IMR-90 (cell line): Measurements from ENCODE around the gene PCDH12. TPM values are rescaled to one million over a fixed set of nuclear protein-coding genes. Genes with fewer than 3 reads are reported as not detected.
A peak's percentile ranks its signal among the peaks of the same experiment; 100 is the strongest.

ENCODE experiments used
- ATAC-seq: fragments of 200-7000 bp; cut with Tn5 transposase; 2 replicates; pipeline ENCODE4 v1.9.1; 2020; ENCODE audit warnings: low read depth, mild to moderate bottlenecking, moderate library complexity
- BruUV-seq: library from RNA; stranded (reverse); fragments of 400-500 nt; replicated peaks from 2 replicates; lab custom pipeline; 2021; lab: Mats Ljungman, UMichigan
- CTCF ChIA-PET: fragments of 300-600 bp; formaldehyde crosslinking; extraction: SDS; loops from one replicate; lab custom pipeline; 2021; ENCODE audit warnings: antibody characterized with exemption; lab: Yijun Ruan, JAX
- POLR2A ChIA-PET: fragments of 300-600 bp; sonication (Branson Sonifier 250); formaldehyde crosslinking; loops from one replicate; lab custom pipeline; 2022; ENCODE audit warnings: antibody characterized with exemption; ENCODE audit not compliant: unreplicated experiment; lab: Charles Lee
- DNase-seq: peaks from one replicate; pipeline ENCODE4 v3.0.0; 2013
- H2AFZ ChIP-seq: replicated peaks from 2 replicates; pipeline ENCODE3; 2013; ENCODE audit warnings: low read length, mild to moderate bottlenecking; ENCODE audit not compliant: poor library complexity
- H2AK5ac ChIP-seq: 2 replicates; pipeline ENCODE4 v1.6.1; 2013; ENCODE audit warnings: low read depth, low read length, inconsistent platforms
- H2AK9ac ChIP-seq: replicated peaks from 2 replicates; pipeline ENCODE3; 2013; ENCODE audit warnings: mild to moderate bottlenecking, low read depth, low read length, moderate library complexity; ENCODE audit not compliant: poor library complexity
- H2BK120ac ChIP-seq: 2 replicates; pipeline ENCODE4 v1.6.1; 2013; ENCODE audit warnings: low read depth, low read length, inconsistent platforms
- H2BK15ac ChIP-seq: 3 replicates; pipeline ENCODE4 v1.6.1; 2013; ENCODE audit warnings: low read depth, low read length, inconsistent platforms
- H2BK20ac ChIP-seq: 2 replicates; pipeline ENCODE4 v1.6.1; 2013; ENCODE audit warnings: low read depth, mild to moderate bottlenecking, inconsistent platforms, low read length, moderate library complexity
- H2BK5ac ChIP-seq: 2 replicates; pipeline ENCODE4 v1.6.1; 2013; ENCODE audit warnings: mild to moderate bottlenecking, low read depth, low read length, inconsistent platforms; ENCODE audit not compliant: poor library complexity, severe bottlenecking
- H3K14ac ChIP-seq: replicated peaks from 2 replicates; pipeline ENCODE4 v1.6.1; 2013; ENCODE audit warnings: low read depth, low read length, inconsistent platforms
- H3K18ac ChIP-seq: 2 replicates; pipeline ENCODE4 v1.6.1; 2013; ENCODE audit warnings: low read depth, low read length, control low read depth
- H3K23ac ChIP-seq: 2 replicates; pipeline ENCODE4 v1.6.1; 2013; ENCODE audit warnings: low read depth, low read length, inconsistent platforms
- H3K27ac ChIP-seq: 2 replicates; pipeline ENCODE4 v1.5.1; 2013; ENCODE audit warnings: mild to moderate bottlenecking, control low read depth, low read length; ENCODE audit not compliant: insufficient read depth
- H3K27me3 ChIP-seq: 2 replicates; pipeline ENCODE4 v1.6.1; 2013; ENCODE audit warnings: low read length; ENCODE audit not compliant: control insufficient read depth, insufficient read depth
- H3K36me3 ChIP-seq: 2 replicates; pipeline ENCODE4 v1.6.1; 2013; ENCODE audit warnings: low read length, mixed read lengths; ENCODE audit not compliant: control insufficient read depth, insufficient read depth
- H3K4ac ChIP-seq: 2 replicates; pipeline ENCODE4 v1.6.1; 2013; ENCODE audit warnings: low read depth, low read length, inconsistent platforms
- H3K4me1 ChIP-seq: 2 replicates; pipeline ENCODE4 v1.6.1; 2013; ENCODE audit warnings: low read length, mixed read lengths; ENCODE audit not compliant: control insufficient read depth, insufficient read depth
- H3K4me2 ChIP-seq: 2 replicates; pipeline ENCODE4 v1.6.1; 2013; ENCODE audit warnings: low read depth, mild to moderate bottlenecking, control low read depth, low read length, moderate library complexity
- H3K4me3 ChIP-seq: 2 replicates; pipeline ENCODE4 v1.5.1; 2013; ENCODE audit warnings: low read depth, mild to moderate bottlenecking, control low read depth, low read length, moderate library complexity; ENCODE audit not compliant: insufficient read depth
- H3K56ac ChIP-seq: 2 replicates; pipeline ENCODE4 v1.6.1; 2013; ENCODE audit warnings: low read length, inconsistent platforms; ENCODE audit not compliant: insufficient read depth; ENCODE audit errors: extremely low read depth
- H3K79me1 ChIP-seq, 2 experiments: 2 replicates each; pipeline ENCODE4 v1.6.1; 2013; ENCODE audit warnings: low read length in 2 of 2, inconsistent platforms in 1 of 2, low read depth in 1 of 2
- H3K9ac ChIP-seq: 2 replicates; pipeline ENCODE4 v1.6.1; 2013; ENCODE audit warnings: low read depth, low read length, control low read depth
- H3K9me1 ChIP-seq: 2 replicates; pipeline ENCODE4 v1.6.1; 2013; ENCODE audit warnings: low read length, inconsistent platforms; ENCODE audit not compliant: insufficient read depth
- H3K9me3 ChIP-seq: 2 replicates; pipeline ENCODE4 v1.6.1; 2013; ENCODE audit warnings: low read length; ENCODE audit not compliant: control insufficient read depth, insufficient read depth
- H4K20me1 ChIP-seq: 2 replicates; pipeline ENCODE4 v1.6.1; 2013; ENCODE audit warnings: low read length, inconsistent platforms; ENCODE audit not compliant: insufficient read depth
- H4K5ac ChIP-seq: 2 replicates; pipeline ENCODE4 v1.6.1; 2013; ENCODE audit warnings: mild to moderate bottlenecking, low read depth, low read length, control low read depth
- H4K8ac ChIP-seq, 2 experiments: 2 replicates each; pipeline ENCODE4 v1.6.1; 2013; ENCODE audit warnings: low read depth in 2 of 2, low read length in 2 of 2, control low read depth in 1 of 2, inconsistent platforms in 1 of 2
- H4K91ac ChIP-seq: 2 replicates; pipeline ENCODE4 v1.6.1; 2013; ENCODE audit warnings: low read depth, low read length, inconsistent platforms; ENCODE audit not compliant: insufficient read depth
- BHLHE40 ChIP-seq: fragments of 150-350 bp; IDR thresholded peaks from 2 replicates; pipeline ENCODE4 v1.6.1; 2016; ENCODE audit warnings: mild to moderate bottlenecking, low read depth, low read length
- CEBPB ChIP-seq: IDR thresholded peaks from 2 replicates; pipeline ENCODE4 v1.6.1; 2012; ENCODE audit warnings: low read depth, low read length, improper control_type of control experiment
- ELK1 ChIP-seq: fragments of 150-350 bp; IDR thresholded peaks from 2 replicates; pipeline ENCODE4 v1.6.1; 2016; ENCODE audit warnings: low read depth, mild to moderate bottlenecking, low read length, moderate library complexity, borderline replicate concordance
- FOS ChIP-seq: fragments of 150-350 bp; IDR thresholded peaks from 2 replicates; pipeline ENCODE4 v1.6.1; 2016; ENCODE audit warnings: low read depth, low read length
- MAZ ChIP-seq: IDR thresholded peaks from 2 replicates; pipeline ENCODE4 v1.6.1; 2012; ENCODE audit warnings: low read depth, mild to moderate bottlenecking, low read length, improper control_type of control experiment, moderate library complexity, borderline replicate concordance
- RFX5 ChIP-seq: IDR thresholded peaks from 2 replicates; pipeline ENCODE4 v1.8.0; 2012; ENCODE audit warnings: low read depth, mild to moderate bottlenecking, low read length, moderate library complexity
- WGBS, 2 experiments: methylation state at CpG; one replicate each; pipeline versions ENCODE4 v1.1.5 to v1.1.7; 2013; ENCODE audit warnings: missing lambda C conversion rate in 2 of 2; ENCODE audit not compliant: insufficient read length in 1 of 2; ENCODE audit errors: extremely low coverage in 2 of 2; 5-methylcytosine and 5-hydroxymethylcytosine counted together
- dilution Hi-C: fragments of 300-500 bp; cut with HindIII; formaldehyde crosslinking; loops from one replicate; pipeline ENCODE4 v1.14.3; 2018; ENCODE audit warnings: low sequenced_read_pairs; ENCODE audit not compliant: unreplicated experiment
- in situ Hi-C: fragments of 300-500 bp; cut with MboI; formaldehyde crosslinking; loops from 3 replicates; pipeline ENCODE4 v1.14.3; 2019; ENCODE audit warnings: low sequenced_read_pairs, inconsistent platforms, mixed read lengths
- intact Hi-C: fragments of 100-400 bp; cut with micrococcal nuclease; formaldehyde crosslinking; loops from 2 replicates; pipeline ENCODE4 v1.10.0; 2022
- polyA plus RNA-seq, 3 experiments: library from polyadenylated mRNA; depleted of rRNA; stranded (reverse); fragments of >200 nt; gene quantifications; 2 replicates each; pipeline ENCODE4 v1.2.3, GENCODE V29; 2012; ENCODE audit warnings: low replicate concordance in 1 of 3
- total RNA-seq: library from RNA; depleted of rRNA; stranded (reverse); fragments of >200 nt; gene quantifications from 2 replicates; pipeline ENCODE4 v1.2.3, GENCODE V29; 2012

Gene PCDH12
- total and polyA plus RNA-seq, 2 of the 4 experiments (the other 2 are of a cell fraction), result 0.02 to 0.18 TPM

- dilution Hi-C loops, result no loop called here
- POLR2A ChIA-PET, result no interaction called here
- peaks cover 63% of the 10 kb centered on the region for H3K36me3 ChIP-seq
- no peak overlapping the region for H4K5ac ChIP-seq
- WGBS, 2 experiments, result 93% methylated on average over 3 of the region's 11 CpGs; no CpG with 5 or more reads in 1 of the 2 experiments
- no peak overlapping the region for H3K4me2 ChIP-seq
- H2AFZ ChIP-seq, result no peak overlapping the region
- no peak overlapping the region for H2BK120ac ChIP-seq
- no peak overlapping the region for H3K4ac ChIP-seq
- H2AK5ac ChIP-seq, result no peak overlapping the region
- no peak overlapping the region for H2BK20ac ChIP-seq
- H3K9ac ChIP-seq, result no peak overlapping the region
- DNase-seq, result peak; percentile 14
- no peak overlapping the region for H2AK9ac ChIP-seq
- H2BK5ac ChIP-seq, result no peak overlapping the region
- ATAC-seq, result no peak
- H3K56ac ChIP-seq, result no peak overlapping the region
- H3K23ac ChIP-seq, result no peak overlapping the region
- no peaks in the 10 kb centered on the region for H3K9me3 ChIP-seq
- H4K91ac ChIP-seq, result no peak overlapping the region
- no peaks in the 10 kb centered on the region for H3K27me3 ChIP-seq
- TF ChIP-seq MAZ (no peak), ELK1 (no peak), FOS (no peak), CEBPB (no peak), BHLHE40 (no peak), RFX5 (no peak)
- no peaks in the 10 kb centered on the region for H3K4me1 ChIP-seq
- intact Hi-C loops, result no loop called here
- H4K20me1 ChIP-seq, result no peaks in the 10 kb centered on the region; the same call in 1 of the 2 replicates
- in situ Hi-C loops, result no loop called here
- CTCF ChIA-PET, result no interaction called here
- H2BK15ac ChIP-seq, result no peak overlapping the region
- no TSS peak for BruUV-seq
- H3K27ac ChIP-seq, result no peak overlapping the region
- H3K14ac ChIP-seq, result no peak overlapping the region
- H3K4me3 ChIP-seq, result no peak overlapping the region
- H4K8ac ChIP-seq, result no peak overlapping the region
- H3K9me1 ChIP-seq, result no peaks in the 10 kb centered on the region
- H3K79me1 ChIP-seq, result peaks cover 0 to 4% of the 10 kb centered on the region in 2 experiments; a peak in 1 of 4 replicates
- H3K18ac ChIP-seq, result no peak overlapping the region
Observed at GRCh38 chr5:141934099-141934844, 23.7 kb downstream of the PCDH12 start.
